Skin of body (tissue), 2 donors: Measurements from ENCODE around the gene USP20. TPM values are rescaled to one million over a fixed set of nuclear protein-coding genes. Genes with fewer than 3 reads are reported as not detected.

Source experiments
- DNase-seq: peaks from one replicate; lab custom pipeline; 2025; lab: John Stamatoyannopoulos, UW
- total RNA-seq: library from RNA; depleted of rRNA; stranded (reverse); fragments of >200 nt; gene quantifications from one replicate; pipeline ENCODE4 v1.2.3, GENCODE V29; 2014

Gene USP20
- total RNA-seq, 1 donor from 2014 or later: 8.1 TPM

- no peak for DNase-seq
Measured at GRCh38 chr9:129823542-129823934, 11.7 kb upstream of the USP20 start.

- DNase-seq: peak; percentile 93
Measured at GRCh38 chr9:129823935-129824601, 11.2 kb upstream of the USP20 start, which contains the start of gene TOR1A. Gene TOR1A (minus strand): TSS chr9:129824136. CDS start chr9:129824085, 51 bp downstream.

GRCh38 chr9:129826344-129826743 lies 8.9 kb upstream of the USP20 start:
- DNase-seq: no peak

- DNase-seq: no peak
Measured at GRCh38 chr9:129826759-129827158, 8.5 kb upstream of the USP20 start.

- DNase-seq: no peak
Measured at GRCh38 chr9:129828051-129828450, 7.2 kb upstream of the USP20 start.

GRCh38 chr9:129828969-129829368 lies 6.3 kb upstream of the USP20 start:
- no peak for DNase-seq

- no peak for DNase-seq
Measured at GRCh38 chr9:129832982-129833381, 2.3 kb upstream of the USP20 start.

GRCh38 chr9:129834489-129835127 lies 650 bp upstream of the USP20 start:
- DNase-seq: no peak

- no peak for DNase-seq
Measured at GRCh38 chr9:129835860-129836223, 584 bp downstream of the USP20 start.

GRCh38 chr9:129836311-129837007 lies 1.2 kb downstream of the USP20 start:
- DNase-seq: no peak

GRCh38 chr9:129838707-129839259 lies 3.5 kb downstream of the USP20 start:
- no peak for DNase-seq

GRCh38 chr9:129839324-129840023 lies 4.2 kb downstream of the USP20 start:
- no peak for DNase-seq

GRCh38 chr9:129840034-129840433 lies 4.8 kb downstream of the USP20 start:
- no peak for DNase-seq

- no peak for DNase-seq
Measured at GRCh38 chr9:129841071-129841470, 5.8 kb downstream of the USP20 start.

GRCh38 chr9:129845373-129845772 lies 10.1 kb downstream of the USP20 start:
- no peak for DNase-seq

GRCh38 chr9:129848712-129849441 lies 13.6 kb downstream of the USP20 start:
- no peak for DNase-seq

GRCh38 chr9:129849901-129850300 lies 14.6 kb downstream of the USP20 start:
- DNase-seq: no peak

GRCh38 chr9:129850821-129851550 lies 15.7 kb downstream of the USP20 start:
- no peak for DNase-seq

- no peak for DNase-seq
Measured at GRCh38 chr9:129851821-129852220, 16.6 kb downstream of the USP20 start.

GRCh38 chr9:129852579-129852978 lies 17.3 kb downstream of the USP20 start:
- DNase-seq: no peak
